DOHH2 (cell line): ENCODE data around the gene ACSF3.

Experiments
- CTCF ChIP-seq: fragments of 200-600 bp; sonication (generic); IDR thresholded peaks from one replicate; pipeline ENCODE4 v1.5.1; 2014; ENCODE audit warnings: antibody characterized with exemption, mild to moderate bottlenecking, low read depth, low read length; ENCODE audit not compliant: poor library complexity, severe bottlenecking
- EZH2phosphoT487 ChIP-seq: fragments of 200-600 bp; sonication (generic); IDR thresholded peaks from 2 replicates; pipeline ENCODE4 v1.6.1; 2017; ENCODE audit warnings: borderline replicate concordance, mild to moderate bottlenecking, antibody characterized with exemption, low read length, moderate library complexity, mixed read lengths

- TF ChIP-seq CTCF = no peak
- no peak for TF ChIP-seq EZH2phosphoT487
Measured at GRCh38 chr16:89120921-89121351, 27.3 kb downstream of the ACSF3 start.
